K562 (cell line): ENCODE data around the gene NDUFB10. TPM values are rescaled to one million over a fixed set of nuclear protein-coding genes. Genes with fewer than 3 reads are reported as not detected.

ENCODE experiments used
- ATAC-seq: fragments of 200-7000 bp; cut with Tn5 transposase; 3 replicates; pipeline ENCODE4 v1.9.1; 2020; ENCODE audit warnings: moderate library complexity
- BruUV-seq: library from RNA; stranded (reverse); fragments of 400-500 nt; replicated peaks from 2 replicates; lab custom pipeline; 2021; lab: Mats Ljungman, UMichigan
- CTCF ChIA-PET: fragments of 300-600 bp; formaldehyde crosslinking; extraction: SDS; loops from one replicate; lab custom pipeline; 2021; ENCODE audit warnings: low intra/inter-chr PET ratio; lab: Yijun Ruan, JAX
- POLR2A ChIA-PET: fragments of 300-600, 350-650 bp; sonication (Branson Sonifier 250); formaldehyde crosslinking; extraction: SDS; loops from one replicate; lab custom pipeline; 2021; ENCODE audit warnings: antibody characterized with exemption, inconsistent platforms; lab: Yijun Ruan, JAX
- DNase-seq, 4 experiments: peaks; one replicate each; pipeline versions ENCODE4 v3.0.0 to v3.0.0-alpha.2; 2011 to 2018; ENCODE audit warnings: low spot score in 3 of 4, mixed read lengths in 3 of 4; ENCODE audit errors: extremely low read depth in 1 of 4
- FAIRE-seq: peaks from 2 replicates; lab custom pipeline; 2011; peaks lifted over from hg19 to GRCh38; lab: Jason Lieb, UNC
- H2AFZ ChIP-seq: 2 replicates; pipeline ENCODE4 v1.6.0; 2011; ENCODE audit warnings: low read depth, low read length, control low read depth, inconsistent platforms
- H3K27ac ChIP-seq: fragments of 200-600 bp; 3 replicates; pipeline ENCODE4 v1.8.0; 2011; ENCODE audit warnings: low read depth, mild to moderate bottlenecking, control low read depth, inconsistent platforms, low read length, moderate library complexity, mixed read lengths; ENCODE audit errors: extremely low read depth
- H3K27me3 ChIP-seq, 2 experiments: fragments of 300-600 bp in 1 of 2; 2 replicates in 1 of 2; 3 replicates in 1 of 2; pipeline versions ENCODE4 v1.6.0 to v1.8.0; 2011; ENCODE audit warnings: inconsistent platforms in 2 of 2, low read length in 2 of 2, mild to moderate bottlenecking in 1 of 2, mixed read lengths in 1 of 2, moderate library complexity in 1 of 2; ENCODE audit not compliant: control insufficient read depth in 2 of 2, insufficient read depth in 2 of 2
- H3K36me3 ChIP-seq: fragments of 300-600 bp; 3 replicates; pipeline ENCODE4 v1.8.0; 2011; ENCODE audit warnings: mild to moderate bottlenecking, low read length, inconsistent platforms; ENCODE audit not compliant: control insufficient read depth, insufficient read depth
- H3K4me1 ChIP-seq, 2 experiments: fragments of 200-600 bp in 1 of 2; replicated peaks in 1 of 2; 2 replicates in 1 of 2; 3 replicates in 1 of 2; pipeline versions ENCODE4 v1.5.1 to v1.8.0; 2011; ENCODE audit warnings: inconsistent platforms in 2 of 2, low read length in 2 of 2, mild to moderate bottlenecking in 1 of 2, mixed read lengths in 1 of 2, moderate library complexity in 1 of 2; ENCODE audit not compliant: control insufficient read depth in 2 of 2, insufficient read depth in 2 of 2
- H3K4me2 ChIP-seq: 2 replicates; pipeline ENCODE4 v1.6.1; 2011; ENCODE audit warnings: low read length, control low read depth, inconsistent platforms, mixed read lengths; ENCODE audit not compliant: insufficient read depth
- H3K4me3 ChIP-seq: fragments of 200-600 bp; sonication (generic), shearing (Covaris generic); 2 replicates; pipeline ENCODE4 v1.5.1; 2016; ENCODE audit warnings: control low read depth, inconsistent platforms
- H3K79me2 ChIP-seq: fragments of 200-600 bp; 3 replicates; pipeline ENCODE4 v1.8.0; 2011; ENCODE audit warnings: low read length, inconsistent platforms; ENCODE audit not compliant: control insufficient read depth, insufficient read depth
- H3K9ac ChIP-seq, 2 experiments: 2 replicates each; pipeline versions ENCODE4 v1.6.0 to v1.6.1; 2011; ENCODE audit warnings: low read depth in 2 of 2, low read length in 2 of 2, control low read depth in 1 of 2, inconsistent platforms in 1 of 2, mild to moderate bottlenecking in 1 of 2, mixed read lengths in 1 of 2; ENCODE audit not compliant: insufficient read depth in 1 of 2
- H3K9me1 ChIP-seq: one replicate; pipeline ENCODE4 v1.6.0; 2011; ENCODE audit warnings: inconsistent platforms, mild to moderate bottlenecking, low read length, moderate library complexity; ENCODE audit not compliant: control insufficient read depth, insufficient read depth
- H3K9me3 ChIP-seq: replicated peaks from 2 replicates; pipeline ENCODE4 v1.5.1; 2011; ENCODE audit warnings: low read depth, low read length, inconsistent platforms; ENCODE audit not compliant: control insufficient read depth, insufficient read depth
- H4K20me1 ChIP-seq: replicated peaks from 2 replicates; pipeline ENCODE4 v1.6.1; 2011; ENCODE audit warnings: low read length, inconsistent platforms, mixed read lengths; ENCODE audit not compliant: control insufficient read depth, insufficient read depth
- CBX3 ChIP-seq, 2 experiments: IDR thresholded peaks; 1 replicate in 1 of 2; 2 replicates in 1 of 2; pipeline ENCODE4 v1.6.1; 2012; ENCODE audit warnings: inconsistent platforms in 2 of 2, low read length in 2 of 2, borderline replicate concordance in 1 of 2, control low read depth in 1 of 2
- FOXK1 ChIP-seq: sonication (generic); formaldehyde crosslinking; IDR thresholded peaks from 2 replicates; pipeline ENCODE4 v1.8.0; 2022; ENCODE audit warnings: missing genetic modification reagents, mild to moderate bottlenecking, borderline replicate concordance
- HSF4 ChIP-seq: fragments of 250-450 bp; sonication (Bioruptor Pico); IDR thresholded peaks from 2 replicates; pipeline ENCODE4 v2.1.2; 2022; ENCODE audit warnings: mild to moderate bottlenecking, moderate library complexity, borderline replicate concordance
- SIN3A ChIP-seq, 2 experiments: fragments of 150-350 bp in 1 of 2; IDR thresholded peaks; 2 replicates each; pipeline ENCODE4 v1.6.1; 2011 to 2016; ENCODE audit warnings: borderline replicate concordance in 2 of 2, low read depth in 2 of 2, low read length in 2 of 2, mild to moderate bottlenecking in 2 of 2, moderate library complexity in 2 of 2; ENCODE audit not compliant: control insufficient read depth in 1 of 2
- SMARCB1 ChIP-seq: IDR thresholded peaks from 2 replicates; pipeline ENCODE4 v1.6.1; 2011; ENCODE audit warnings: improper control_type of control experiment, low read depth; ENCODE audit not compliant: insufficient read length
- SP1 ChIP-seq: sonication (generic); formaldehyde crosslinking; IDR thresholded peaks from 2 replicates; pipeline ENCODE4 v1.8.1; 2022; ENCODE audit warnings: mild to moderate bottlenecking, missing genetic modification reagents
- ZNF224 ChIP-seq: sonication (generic); formaldehyde crosslinking; IDR thresholded peaks from 2 replicates; pipeline ENCODE4 v1.8.0; 2022; ENCODE audit warnings: mild to moderate bottlenecking, missing genetic modification reagents
- WGBS: fragments of 100-300 bp; shearing (Covaris generic); methylation state at CpG from one replicate; pipeline ENCODE4 v1.1.6; 2016; ENCODE audit warnings: low coverage, mixed read lengths; ENCODE audit not compliant: insufficient coverage; ENCODE audit errors: missing lambda C conversion rate; 5-methylcytosine and 5-hydroxymethylcytosine counted together
- in situ Hi-C: fragments of 300-500 bp; cut with MboI; formaldehyde crosslinking; loops from 4 replicates; pipeline ENCODE4 v1.15.0; 2018; ENCODE audit warnings: inconsistent platforms, mixed read lengths
- intact Hi-C: fragments of 100-400 bp; cut with micrococcal nuclease; formaldehyde crosslinking; loops from 2 replicates; pipeline ENCODE4 v1.14.2; 2022
- polyA plus RNA-seq, 8 experiments: library from polyadenylated mRNA; depleted of rRNA in 4 of 8; stranded (reverse) in 5 of 8; unstranded in 3 of 8; fragments of >200 nt; fragmentation: Nextera tagmentation in 2 of 8; fragmentation: Illumina TruSeq in 1 of 8; extraction: Ambion mirVana in 2 of 8; extraction: Trizol in 1 of 8; gene quantifications; 2 replicates each; pipeline versions ENCODE4 v1.2.1 to v1.2.3, GENCODE V29; 2011 to 2014; ENCODE audit warnings: inconsistent platforms in 1 of 8, missing spikeins in 1 of 8
- total RNA-seq, 7 experiments: library from RNA; depleted of rRNA in 6 of 7; stranded (reverse); fragments of >200 nt in 6 of 7; fragmentation: Illumina TruSeq in 2 of 7; extraction: Trizol in 2 of 7; gene quantifications; 2 replicates each; pipeline versions ENCODE4 v1.2.1 to v1.2.3, GENCODE V29; 2011 to 2021; ENCODE audit warnings: low replicate concordance in 1 of 7
- TF ChIP-seq, protein P1 (sequence below): conservative IDR thresholded peaks from 2 replicates; pipeline ENCODE4 v1.6.1; 2011; ENCODE audit warnings: low read depth, mild to moderate bottlenecking, low read length; ENCODE audit not compliant: control insufficient read depth
- TF ChIP-seq, protein P2 (sequence below): sonication (generic); formaldehyde crosslinking; IDR thresholded peaks from 2 replicates; pipeline ENCODE4 v1.8.0; 2022; ENCODE audit warnings: mild to moderate bottlenecking, low read depth, missing genetic modification reagents
- TF ChIP-seq, protein P3 (sequence below): sonication (generic); formaldehyde crosslinking; IDR thresholded peaks from 2 replicates; pipeline ENCODE4 v1.8.0; 2022; ENCODE audit warnings: mild to moderate bottlenecking, missing genetic modification reagents
- TF ChIP-seq, protein P4 (sequence below): fragments of 450-650 bp; IDR thresholded peaks from 2 replicates; pipeline ENCODE4 v1.6.1; 2016; ENCODE audit warnings: antibody characterized with exemption
- TF ChIP-seq, protein P5 (sequence below): sonication (generic); formaldehyde crosslinking; IDR thresholded peaks from 2 replicates; pipeline ENCODE4 v1.9.0; 2022; ENCODE audit warnings: mild to moderate bottlenecking, missing genetic modification reagents
- TF ChIP-seq, protein P6 (sequence below), 2 experiments: IDR thresholded peaks; 2 replicates each; pipeline ENCODE4 v1.6.1; 2011; ENCODE audit warnings: borderline replicate concordance in 1 of 2, control low read depth in 1 of 2, low read depth in 1 of 2, low read length in 1 of 2, mild to moderate bottlenecking in 1 of 2, mixed read lengths in 1 of 2, moderate library complexity in 1 of 2; ENCODE audit not compliant: insufficient read depth in 1 of 2, insufficient read length in 1 of 2, poor library complexity in 1 of 2, severe bottlenecking in 1 of 2; ENCODE audit errors: extremely low read depth in 1 of 2

Gene NDUFB10
- total and polyA plus RNA-seq, 9 of the 15 experiments (the other 6 are each of a cell fraction or from before 2014, with no cell fraction given) = 69.3 to 527 (median 161) TPM

DNA sequence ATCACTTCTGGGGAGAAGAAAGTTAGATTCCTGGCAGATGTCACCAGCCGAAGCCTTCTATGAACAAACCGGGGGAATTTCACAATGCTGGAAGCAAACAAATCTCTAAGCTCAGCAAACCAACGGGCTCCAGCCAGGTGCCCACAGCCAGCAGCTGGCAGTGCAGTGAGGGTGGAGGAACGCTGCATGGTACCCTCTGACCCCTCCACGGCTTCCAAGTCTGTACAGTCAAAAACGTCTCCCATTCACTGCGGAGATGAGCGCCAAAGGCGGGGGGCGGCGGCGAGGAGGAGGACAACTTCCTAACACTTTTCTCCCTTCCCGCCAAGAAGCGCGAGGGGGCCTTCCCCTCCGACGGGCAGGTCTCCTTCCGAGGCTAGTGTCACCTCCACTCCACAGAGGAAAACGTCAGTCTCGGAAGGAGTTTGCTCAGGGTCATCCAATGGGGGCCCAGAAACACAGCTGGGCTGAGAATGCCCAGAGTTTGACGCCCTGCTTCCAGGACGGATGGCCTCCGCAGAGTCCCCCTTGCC lies 49.4 kb downstream of the NDUFB10 start:
- peak overlapping the region; percentile 99 for H3K4me3 ChIP-seq
- CTCF ChIA-PET = no interaction called here
- in situ Hi-C loops = no loop called here
- H2AFZ ChIP-seq = no peak overlapping the region
- BruUV-seq = no TSS peak
- 1% methylated on average over 23 of the region's 23 CpGs for WGBS
- H4K20me1 ChIP-seq = peaks cover 41% of the 10 kb centered on the region
- peaks cover 25 to 72% of the 10 kb centered on the region in 2 experiments for H3K4me1 ChIP-seq
- H3K79me2 ChIP-seq = peaks cover 71% of the 10 kb centered on the region
- peak overlapping the region; percentile 91 to 99 for H3K9ac ChIP-seq
- POLR2A ChIA-PET = interaction anchor here (1.0 to 2.6 kb wide), 3 partner anchors 12 to 146 kb away, joined by 7 to 13 read pairs (median 7); partner anchors contain the start of genes RPS2 and TRAF7
- H3K4me2 ChIP-seq = peak overlapping the region; percentile 93
- intact Hi-C loops = loop anchor here (2.0 kb wide), 1 partner anchor 16 kb away; no protein-coding TSS in a partner anchor
- ATAC-seq (peak; percentile 2; the same call in 2 of the 3 replicates), FAIRE-seq (peak; percentile 23), DNase-seq (peak; percentile 39 to 69 (median 48))
- no peaks in the 10 kb centered on the region for H3K9me3 ChIP-seq
- peak overlapping the region; percentile 89 for H3K27ac ChIP-seq
- H3K36me3 ChIP-seq = peaks cover 42% of the 10 kb centered on the region; the same call in 2 of the 3 replicates
- H3K9me1 ChIP-seq = peaks cover 19% of the 10 kb centered on the region
- no peaks in the 10 kb centered on the region for H3K27me3 ChIP-seq
- TF ChIP-seq SP1 (CRISPR knock-in tag) (peak; percentile 40; the same call in 1 of the 2 replicates), CBX3 (IDR thresholded peaks at IDR 0.05; ENCODE audit: borderline replicate concordance in 1 of 2, low read length in 2 of 2) (peak in 1 of 2 experiments; percentile 37; a peak in 1 of 3 replicates), SMARCB1 (no peak), ZNF224 (CRISPR knock-in tag) (peak; percentile 19; the same call in 1 of the 2 replicates), SIN3A (IDR thresholded peaks at IDR 0.05; ENCODE audit: borderline replicate concordance in 2 of 2, control insufficient read depth in 1 of 2, low read depth in 2 of 2, low read length in 2 of 2) (peak in 1 of 2 experiments; percentile 62; a peak in 1 of 4 replicates), HSF4 (no peak), FOXK1 (CRISPR knock-in tag) (peak; percentile 83; the same call in 1 of the 2 replicates)
- TF ChIP-seq, protein P1, sequence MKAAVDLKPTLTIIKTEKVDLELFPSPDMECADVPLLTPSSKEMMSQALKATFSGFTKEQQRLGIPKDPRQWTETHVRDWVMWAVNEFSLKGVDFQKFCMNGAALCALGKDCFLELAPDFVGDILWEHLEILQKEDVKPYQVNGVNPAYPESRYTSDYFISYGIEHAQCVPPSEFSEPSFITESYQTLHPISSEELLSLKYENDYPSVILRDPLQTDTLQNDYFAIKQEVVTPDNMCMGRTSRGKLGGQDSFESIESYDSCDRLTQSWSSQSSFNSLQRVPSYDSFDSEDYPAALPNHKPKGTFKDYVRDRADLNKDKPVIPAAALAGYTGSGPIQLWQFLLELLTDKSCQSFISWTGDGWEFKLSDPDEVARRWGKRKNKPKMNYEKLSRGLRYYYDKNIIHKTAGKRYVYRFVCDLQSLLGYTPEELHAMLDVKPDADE = 0 out of 2 replicates have a peak, but pooled peaks have one; percentile 2
- TF ChIP-seq, protein P2, sequence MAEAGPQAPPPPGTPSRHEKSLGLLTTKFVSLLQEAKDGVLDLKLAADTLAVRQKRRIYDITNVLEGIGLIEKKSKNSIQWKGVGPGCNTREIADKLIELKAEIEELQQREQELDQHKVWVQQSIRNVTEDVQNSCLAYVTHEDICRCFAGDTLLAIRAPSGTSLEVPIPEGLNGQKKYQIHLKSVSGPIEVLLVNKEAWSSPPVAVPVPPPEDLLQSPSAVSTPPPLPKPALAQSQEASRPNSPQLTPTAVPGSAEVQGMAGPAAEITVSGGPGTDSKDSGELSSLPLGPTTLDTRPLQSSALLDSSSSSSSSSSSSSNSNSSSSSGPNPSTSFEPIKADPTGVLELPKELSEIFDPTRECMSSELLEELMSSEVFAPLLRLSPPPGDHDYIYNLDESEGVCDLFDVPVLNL = 0 out of 2 replicates have a peak, but pooled peaks have one; percentile 34
- TF ChIP-seq, protein P3, sequence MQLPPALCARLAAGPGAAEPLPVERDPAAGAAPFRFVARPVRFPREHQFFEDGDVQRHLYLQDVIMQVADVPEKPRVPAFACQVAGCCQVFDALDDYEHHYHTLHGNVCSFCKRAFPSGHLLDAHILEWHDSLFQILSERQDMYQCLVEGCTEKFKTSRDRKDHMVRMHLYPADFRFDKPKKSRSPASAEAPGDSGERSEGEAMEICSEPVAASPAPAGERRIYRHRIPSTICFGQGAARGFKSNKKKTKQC = 0 out of 2 replicates have a peak, but pooled peaks have one; percentile 42
- TF ChIP-seq, protein P4, sequence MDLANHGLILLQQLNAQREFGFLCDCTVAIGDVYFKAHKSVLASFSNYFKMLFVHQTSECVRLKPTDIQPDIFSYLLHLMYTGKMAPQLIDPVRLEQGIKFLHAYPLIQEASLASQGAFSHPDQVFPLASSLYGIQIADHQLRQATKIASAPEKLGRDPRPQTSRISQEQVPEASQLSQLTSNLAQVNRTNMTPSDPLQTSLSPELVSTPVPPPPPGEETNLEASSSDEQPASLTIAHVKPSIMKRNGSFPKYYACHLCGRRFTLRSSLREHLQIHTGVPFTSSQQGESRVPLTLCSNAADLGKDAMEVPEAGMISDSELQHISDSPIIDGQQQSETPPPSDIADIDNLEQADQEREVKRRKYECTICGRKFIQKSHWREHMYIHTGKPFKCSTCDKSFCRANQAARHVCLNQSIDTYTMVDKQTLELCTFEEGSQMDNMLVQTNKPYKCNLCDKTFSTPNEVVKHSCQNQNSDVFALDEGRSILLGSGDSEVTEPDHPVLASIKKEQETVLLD = 0 out of 2 replicates have a peak, but pooled peaks have one; percentile 30
- TF ChIP-seq, protein P5, sequence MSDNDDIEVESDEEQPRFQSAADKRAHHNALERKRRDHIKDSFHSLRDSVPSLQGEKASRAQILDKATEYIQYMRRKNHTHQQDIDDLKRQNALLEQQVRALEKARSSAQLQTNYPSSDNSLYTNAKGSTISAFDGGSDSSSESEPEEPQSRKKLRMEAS (CRISPR knock-in tag) = peak; percentile 85
- TF ChIP-seq, protein P6, sequence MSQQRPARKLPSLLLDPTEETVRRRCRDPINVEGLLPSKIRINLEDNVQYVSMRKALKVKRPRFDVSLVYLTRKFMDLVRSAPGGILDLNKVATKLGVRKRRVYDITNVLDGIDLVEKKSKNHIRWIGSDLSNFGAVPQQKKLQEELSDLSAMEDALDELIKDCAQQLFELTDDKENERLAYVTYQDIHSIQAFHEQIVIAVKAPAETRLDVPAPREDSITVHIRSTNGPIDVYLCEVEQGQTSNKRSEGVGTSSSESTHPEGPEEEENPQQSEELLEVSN (IDR thresholded peaks at IDR 0.05; ENCODE audit: borderline replicate concordance in 1 of 2, extremely low read depth in 1 of 2, insufficient read depth in 1 of 2, insufficient read length in 1 of 2, low read depth in 1 of 2, low read length in 1 of 2, poor library complexity in 1 of 2, severe bottlenecking in 1 of 2) = peak; percentile 97 to 99
